NCI-H146 treated with DMSO at 0.1 percent for 48 hours (cell line): Measurements from ENCODE around the gene PRDM2.
"Not testable (repeated sequence)": the region's sequence is repeated elsewhere in the genome, so short reads cannot be mapped to it uniquely, and the experiment has no call there.

Experiments
- DNase-seq: peaks from one replicate; lab custom pipeline; 2025; ENCODE audit not compliant: unreplicated experiment; lab: John Stamatoyannopoulos, UW

PRDM2 gene

GRCh38 chr1:13700521-13701270, 708 bp downstream of the PRDM2 start:
- no peak for DNase-seq

DNA sequence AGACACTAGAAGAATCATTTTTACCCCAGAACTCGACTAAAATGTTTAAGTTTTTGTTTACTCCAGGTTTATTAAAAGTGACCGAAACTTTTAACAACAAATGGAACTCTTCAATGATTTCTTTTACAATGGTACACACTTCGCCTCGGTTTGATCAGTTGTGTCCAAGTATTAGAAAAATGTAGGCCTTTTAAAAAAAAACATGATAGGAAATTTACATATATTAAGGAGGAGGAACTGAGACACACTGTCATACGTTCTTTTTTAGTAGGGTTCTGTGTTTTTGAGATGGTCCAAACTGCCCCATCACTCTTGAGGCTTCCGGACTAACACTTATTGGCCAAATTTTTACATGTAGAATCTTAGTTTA, 1.3 kb downstream of the PRDM2 start:
- DNase-seq, result no peak

- no peak for DNase-seq
Measured at GRCh38 chr1:13702425-13703127, 2.6 kb downstream of the PRDM2 start.

GRCh38 chr1:13703128-13703513, 3.1 kb downstream of the PRDM2 start:
- no peak for DNase-seq

- no peak for DNase-seq
Measured at GRCh38 chr1:13703558-13704490, 3.8 kb downstream of the PRDM2 start.

- DNase-seq, result no peak
Measured at GRCh38 chr1:13706046-13706445, 6.1 kb downstream of the PRDM2 start.

DNA sequence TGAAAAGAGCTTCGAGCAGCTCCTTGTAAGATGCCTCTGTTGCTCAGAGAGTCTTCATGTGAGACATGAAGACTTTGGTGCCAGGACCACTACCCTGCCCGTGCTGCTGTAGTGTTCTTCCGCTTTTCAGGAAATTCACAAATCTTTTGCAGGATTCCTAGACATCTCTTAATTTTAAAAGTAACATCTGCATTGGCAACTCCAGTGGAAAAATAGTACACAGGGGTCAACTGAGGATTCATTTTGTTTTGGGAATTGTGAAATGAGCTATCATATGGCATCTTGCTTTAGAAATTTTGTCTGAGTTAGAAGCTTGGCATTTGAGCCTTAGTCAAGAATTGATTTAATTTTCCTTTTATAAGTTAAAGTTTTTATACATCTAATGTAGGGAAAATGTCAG, 7.2 kb downstream of the PRDM2 start:
- DNase-seq, result no peak

- DNase-seq, result no peak
Measured at GRCh38 chr1:13708380-13708982, 8.5 kb downstream of the PRDM2 start.

- DNase-seq, result no peak
Measured at GRCh38 chr1:13710086-13710485, 10.1 kb downstream of the PRDM2 start.

DNA sequence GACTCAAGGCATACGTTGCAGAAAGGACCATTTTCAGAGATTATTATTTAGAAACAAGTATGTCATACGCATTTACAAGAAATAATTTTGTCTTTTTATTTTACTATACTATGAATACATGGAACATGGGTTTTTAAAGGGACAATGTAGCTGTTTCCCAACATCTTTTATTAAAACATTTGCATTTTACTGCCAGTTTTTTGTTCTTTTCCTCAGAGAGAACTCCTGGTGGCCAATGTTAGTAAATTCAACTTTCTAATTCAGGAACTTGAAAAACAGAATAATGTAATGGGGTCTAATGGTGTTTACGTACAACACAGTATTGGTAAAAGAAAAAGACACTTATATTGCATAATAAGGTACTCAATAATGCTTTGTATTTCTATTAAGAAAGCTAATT, 14.9 kb downstream of the PRDM2 start:
- DNase-seq, result no peak

DNA sequence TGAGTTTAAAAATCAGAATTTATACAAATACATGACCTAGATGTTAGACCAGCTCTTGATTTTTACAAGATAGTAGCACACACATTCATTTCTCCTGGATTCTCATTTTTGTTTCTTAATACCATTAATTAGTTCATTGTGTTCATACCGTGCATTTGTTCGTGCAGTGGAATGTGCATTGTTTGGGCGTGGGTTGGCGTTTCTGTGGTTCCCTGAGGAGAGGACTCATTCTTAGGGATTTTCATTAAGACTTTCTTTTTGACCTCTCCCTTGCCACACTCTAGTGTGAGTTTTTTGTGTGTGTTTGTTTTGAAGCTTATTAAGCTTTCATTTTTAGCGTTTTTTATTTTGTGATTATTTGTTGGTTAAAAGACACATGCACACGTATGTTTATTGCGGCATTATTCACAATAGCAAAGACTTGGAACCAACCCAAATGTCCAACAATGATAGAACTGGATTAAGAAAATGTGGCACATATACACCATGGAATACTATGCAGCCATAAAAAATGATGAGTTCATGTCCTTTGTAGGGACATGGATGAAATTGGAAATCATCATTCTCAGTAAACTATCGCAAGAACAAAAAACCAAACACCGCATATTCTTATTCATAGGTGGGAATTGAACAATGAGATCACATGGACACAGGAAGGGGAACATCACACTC, 15.8 kb downstream of the PRDM2 start:
- not testable (repeated sequence) for DNase-seq

GRCh38 chr1:13722808-13723360, 22.9 kb downstream of the PRDM2 start:
- DNase-seq, result no peak

DNA sequence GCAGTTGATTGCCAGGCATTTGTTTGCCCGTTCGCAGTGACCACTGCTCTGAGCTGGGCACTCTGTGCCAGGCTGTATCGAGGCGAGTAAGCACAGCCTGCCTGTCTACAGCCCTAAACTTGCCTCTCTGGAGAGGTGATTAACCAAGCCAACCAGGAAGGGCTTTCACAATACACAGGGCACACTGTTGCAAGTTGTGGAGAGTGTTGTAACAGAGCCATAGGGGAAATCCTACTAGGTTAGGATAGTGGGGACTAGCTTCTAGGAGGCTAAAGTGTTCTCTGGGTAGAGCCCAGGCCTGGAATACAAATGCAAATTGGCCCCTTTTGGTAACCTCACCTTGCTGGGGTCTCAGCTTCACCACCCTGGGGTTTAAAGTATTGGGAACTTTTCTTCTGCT, 23.8 kb downstream of the PRDM2 start:
- DNase-seq, result no peak

- no peak for DNase-seq
Measured at GRCh38 chr1:13725714-13726175, 25.8 kb downstream of the PRDM2 start.

DNA sequence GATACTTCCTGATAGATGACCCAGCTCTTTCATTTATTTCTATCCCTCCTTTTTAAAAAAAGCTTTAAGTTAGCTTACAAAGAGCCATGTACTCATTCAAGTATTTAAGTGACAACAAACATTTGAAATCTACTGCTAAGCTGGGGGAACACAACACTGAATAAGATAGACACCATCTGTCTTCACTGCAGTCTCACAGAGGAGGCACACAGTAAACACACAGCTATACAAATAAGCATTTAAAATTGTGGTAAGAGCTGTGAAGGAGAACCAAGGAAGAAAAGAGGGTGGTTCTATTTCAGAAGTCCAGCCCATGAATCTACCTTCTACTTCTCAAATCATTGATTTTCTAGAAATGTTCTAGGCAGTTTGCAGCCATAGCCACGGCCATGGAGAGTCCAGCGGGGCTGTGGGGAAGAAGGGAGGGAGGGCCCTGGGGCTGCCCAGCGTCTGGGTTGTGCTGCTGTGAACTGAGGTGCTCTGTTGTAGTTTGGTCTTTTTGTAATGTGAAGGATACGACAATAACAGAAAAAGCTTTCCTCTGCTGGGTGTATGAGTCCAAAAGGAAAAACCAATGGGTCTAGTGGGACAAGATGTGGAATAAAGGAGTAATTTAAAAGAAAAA, 28.2 kb downstream of the PRDM2 start:
- DNase-seq, result no peak

DNA sequence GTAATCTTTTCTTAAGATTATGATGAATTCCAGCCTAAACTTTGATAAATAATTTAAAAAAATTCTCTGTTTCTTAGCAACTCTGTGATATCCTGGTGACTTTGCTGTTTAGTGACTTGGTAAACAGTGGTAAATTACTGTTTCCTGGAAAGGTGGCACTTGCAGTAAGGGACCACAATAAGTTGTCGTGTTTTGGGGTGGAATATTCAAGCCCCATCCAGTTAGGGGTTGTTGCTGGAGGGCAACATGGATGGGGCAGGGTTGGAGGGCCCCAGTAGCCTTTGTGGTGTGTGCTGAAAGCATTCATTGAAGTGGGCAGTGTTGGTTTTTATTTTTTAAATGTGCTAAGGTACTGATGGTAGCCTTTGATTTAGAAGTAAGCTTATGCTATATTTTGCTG, 30.3 kb downstream of the PRDM2 start:
- DNase-seq, result no peak

DNA sequence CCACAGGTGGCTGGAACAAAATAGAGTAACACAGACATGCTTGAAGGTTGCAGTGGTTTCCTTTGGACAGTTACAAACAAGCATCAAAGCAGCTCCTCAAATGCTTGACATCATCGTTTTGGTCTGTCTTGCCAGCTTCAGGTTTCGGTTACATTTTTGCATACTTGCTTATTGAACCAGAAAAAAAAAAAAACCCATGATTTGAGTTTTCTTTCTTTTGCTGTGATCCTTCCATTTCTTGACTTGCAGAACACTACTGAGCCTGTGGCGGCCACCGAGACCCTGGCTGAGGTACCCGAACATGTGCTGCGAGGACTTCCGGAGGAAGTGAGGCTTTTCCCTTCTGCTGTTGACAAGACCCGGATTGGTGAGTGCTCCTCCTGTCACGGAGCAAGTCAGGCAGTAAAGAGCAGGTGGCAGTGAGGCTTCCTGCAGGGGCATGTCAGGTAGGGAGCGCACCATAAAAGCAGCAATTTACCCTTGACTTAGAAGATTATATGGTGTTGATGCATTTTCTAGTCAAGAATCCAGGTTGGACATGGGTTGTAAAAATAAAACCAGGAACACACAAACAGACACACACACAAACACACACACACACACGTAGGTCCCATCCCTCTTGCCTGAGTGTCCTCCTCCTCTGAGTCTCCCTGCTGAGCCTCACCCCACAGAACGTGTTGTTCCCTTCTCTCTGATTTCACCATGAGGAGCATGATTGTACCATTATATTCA, 30.9 kb downstream of the PRDM2 start:
- no peak for DNase-seq

DNA sequence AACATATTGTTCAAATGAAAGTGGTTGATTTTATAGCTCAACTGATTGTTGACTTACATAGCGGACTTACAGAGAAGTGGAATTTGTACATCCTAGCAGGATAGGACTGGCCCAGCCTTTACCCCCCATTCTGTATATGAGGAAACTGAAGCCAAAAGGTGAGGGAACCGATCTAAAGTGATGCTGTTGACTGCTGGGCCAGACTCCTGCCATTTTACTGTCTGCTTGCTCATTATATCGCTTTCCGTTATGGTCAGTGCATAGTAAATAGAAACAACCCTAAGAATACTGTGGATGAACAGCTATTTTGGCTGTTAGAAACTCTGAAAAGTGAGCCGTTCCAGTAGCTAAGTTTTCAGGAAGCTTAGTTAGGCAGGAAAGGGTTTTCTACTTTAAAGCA, 31.9 kb downstream of the PRDM2 start:
- DNase-seq, result no peak

DNA sequence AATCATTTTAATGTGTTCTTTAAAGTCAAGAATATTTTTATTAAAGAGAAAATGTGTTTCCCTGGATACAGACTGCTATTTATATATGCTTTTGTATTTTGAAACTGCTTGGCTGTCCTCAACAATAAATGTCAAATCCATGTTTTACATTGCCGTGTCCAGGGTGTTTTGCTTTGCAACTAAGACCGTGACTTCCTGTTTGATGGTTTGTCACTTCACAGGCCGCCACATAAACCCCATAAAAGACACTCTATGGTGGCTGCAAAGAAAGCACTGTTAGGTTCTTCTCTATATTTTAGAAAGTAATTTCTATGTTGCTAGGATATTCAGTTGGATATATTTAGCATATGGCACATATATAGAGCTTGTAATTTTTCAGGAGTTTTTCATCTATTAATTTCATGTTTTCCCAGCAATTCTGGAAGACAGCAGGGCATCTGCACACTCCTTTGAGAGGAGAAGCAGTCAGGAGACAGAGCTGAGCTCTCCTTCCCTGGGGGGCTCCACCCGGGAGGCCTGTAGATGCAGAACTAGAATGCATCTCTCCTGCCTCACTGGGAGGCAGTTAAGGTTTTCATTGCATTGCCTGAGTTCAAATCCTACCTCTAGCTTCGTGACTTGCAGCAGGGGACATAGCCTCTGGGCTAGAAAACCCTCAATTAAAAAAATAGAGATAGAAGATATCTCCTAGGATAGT, 33.1 kb downstream of the PRDM2 start:
- no peak for DNase-seq
